HG03175 (cell line): ENCODE data around the gene PDCD6IP.

Experiments used
- ATAC-seq: cut with Tn5 transposase; IDR thresholded peaks from one replicate; pipeline ENCODE4 v1.9.1; 2021; ENCODE audit warnings: mild to moderate bottlenecking, moderate library complexity; ENCODE audit not compliant: unreplicated experiment

PDCD6IP gene

DNA sequence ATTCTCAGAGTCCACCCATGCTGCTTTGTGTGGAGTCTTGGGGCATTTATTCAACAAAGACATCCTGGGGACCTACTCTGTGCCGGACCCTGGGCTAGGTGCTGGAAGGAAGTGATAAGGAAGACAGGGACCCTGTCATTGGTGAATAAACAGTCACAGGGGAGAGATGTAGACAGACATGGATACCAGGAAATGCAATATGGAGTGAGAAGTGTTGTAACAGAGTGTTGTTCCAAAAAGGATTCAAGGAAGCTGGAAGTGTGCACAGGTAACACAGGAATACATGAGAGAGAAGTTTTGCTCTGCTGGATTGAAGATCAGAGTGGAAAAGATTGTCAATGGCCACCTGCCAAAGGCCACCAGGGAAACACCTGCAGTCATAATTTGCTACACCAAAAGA lies 89.0 kb downstream of the PDCD6IP start:
- ATAC-seq = no peak

DNA sequence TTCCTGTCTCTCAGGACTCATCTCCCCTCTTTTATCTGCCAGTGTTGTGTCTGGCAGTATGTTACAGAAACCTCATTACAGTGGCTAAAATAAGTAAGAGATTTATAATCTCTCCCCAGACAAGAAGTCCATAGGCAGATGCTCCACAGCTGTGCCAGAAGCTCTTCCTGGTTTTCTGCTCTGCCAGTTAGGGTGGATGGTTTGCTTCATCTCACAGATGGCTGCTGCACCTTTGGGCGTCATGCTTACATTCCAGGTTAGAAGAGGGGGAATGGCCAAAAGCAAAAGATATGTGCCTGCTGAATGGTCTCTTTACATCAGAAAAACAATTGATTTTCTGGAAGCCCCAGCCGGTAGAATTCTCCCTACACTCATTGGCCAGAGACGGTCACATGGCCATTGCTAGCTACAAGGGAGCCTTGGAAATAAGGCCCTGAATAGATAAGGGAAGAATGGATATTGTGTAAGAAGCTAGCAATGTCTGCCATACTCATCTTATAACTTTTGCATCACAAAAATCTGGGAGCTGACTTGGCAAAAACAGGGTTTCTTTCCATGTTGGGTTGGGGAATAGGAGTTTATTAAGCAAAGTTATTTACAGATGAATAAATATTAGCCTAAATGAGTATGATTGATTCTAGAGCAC lies 91.1 kb downstream of the PDCD6IP start:
- no peak for ATAC-seq

DNA sequence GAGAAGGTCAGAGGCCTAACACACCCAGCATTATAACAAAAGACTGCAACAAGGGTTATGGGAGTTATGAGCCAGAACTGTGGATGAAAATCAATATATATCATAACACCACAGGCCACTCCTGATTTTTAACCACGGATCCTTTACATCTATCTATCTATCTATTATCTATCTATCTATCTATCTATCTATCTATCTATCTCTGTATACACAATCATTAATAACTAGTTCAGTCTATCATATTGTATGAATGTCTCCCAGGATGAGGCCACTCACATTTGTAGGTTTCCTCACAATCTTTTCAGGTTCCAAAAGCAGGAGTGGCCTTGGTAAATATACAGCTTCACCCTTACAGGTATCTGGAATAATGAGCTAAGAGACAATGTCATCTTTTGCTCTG lies 94.2 kb downstream of the PDCD6IP start:
- no peak for ATAC-seq

- no peak for ATAC-seq
Measured at GRCh38 chr3:33895658-33896057, 97.2 kb downstream of the PDCD6IP start.

GRCh38 chr3:33897306-33897705 lies 98.9 kb downstream of the PDCD6IP start:
- no peak for ATAC-seq

- ATAC-seq = no peak
Measured at GRCh38 chr3:33898901-33899300, 100.5 kb downstream of the PDCD6IP start.

DNA sequence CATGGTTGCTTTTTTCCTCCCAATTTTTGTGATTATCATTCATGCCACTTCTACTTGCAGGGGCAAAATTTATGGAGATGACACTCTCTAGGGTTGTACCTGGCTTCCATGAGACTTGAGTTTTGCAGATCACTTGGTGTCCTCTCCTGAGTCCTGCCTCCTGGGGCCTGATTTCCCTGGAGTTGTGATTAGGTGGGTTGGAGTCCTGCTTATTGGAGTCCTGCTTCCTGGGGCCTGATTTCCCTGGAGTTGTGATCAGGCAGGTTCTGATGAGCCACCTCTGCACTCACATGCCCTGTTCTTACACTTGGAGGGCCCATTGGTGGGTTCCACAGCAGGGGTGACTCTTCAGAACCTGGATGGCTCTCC lies 102.0 kb downstream of the PDCD6IP start:
- ATAC-seq = no peak

- no peak for ATAC-seq
Measured at GRCh38 chr3:33900809-33901505, 102.5 kb downstream of the PDCD6IP start.

DNA sequence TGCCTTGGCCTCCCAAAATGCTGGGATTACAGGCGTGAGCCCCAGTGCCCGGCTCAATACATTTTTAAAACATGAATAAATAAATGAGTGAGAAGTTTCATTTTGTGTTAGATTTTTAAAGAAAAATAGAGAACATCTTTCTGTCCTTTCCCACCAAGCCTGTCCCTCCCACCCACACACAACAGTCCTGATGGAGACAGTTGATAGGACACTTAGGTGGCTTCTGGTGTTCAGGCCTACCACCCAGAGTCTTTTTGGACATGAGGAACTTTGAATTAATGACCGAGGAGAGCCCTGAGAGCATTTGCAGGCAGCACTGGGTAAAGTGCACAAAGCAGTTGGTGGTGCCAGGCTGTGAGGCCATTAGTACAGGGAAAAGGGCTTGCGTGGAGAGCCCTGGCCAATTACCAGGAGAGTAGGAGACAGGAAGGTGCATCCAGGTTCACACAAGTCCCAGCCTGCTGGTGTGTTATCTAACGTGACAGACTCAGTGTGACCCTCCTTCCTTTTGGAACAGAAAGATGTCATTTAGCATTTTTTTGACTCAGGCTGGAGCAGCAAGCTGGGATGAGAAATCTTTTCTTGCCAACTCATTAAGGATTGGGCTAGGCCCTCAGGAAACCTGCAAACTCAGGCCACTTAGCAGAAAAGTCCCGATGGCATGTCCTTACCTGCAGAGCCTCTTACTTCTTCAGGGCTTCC lies 103.6 kb downstream of the PDCD6IP start:
- ATAC-seq = no peak

- ATAC-seq = no peak
Measured at GRCh38 chr3:33904730-33905129, 106.3 kb downstream of the PDCD6IP start.

DNA sequence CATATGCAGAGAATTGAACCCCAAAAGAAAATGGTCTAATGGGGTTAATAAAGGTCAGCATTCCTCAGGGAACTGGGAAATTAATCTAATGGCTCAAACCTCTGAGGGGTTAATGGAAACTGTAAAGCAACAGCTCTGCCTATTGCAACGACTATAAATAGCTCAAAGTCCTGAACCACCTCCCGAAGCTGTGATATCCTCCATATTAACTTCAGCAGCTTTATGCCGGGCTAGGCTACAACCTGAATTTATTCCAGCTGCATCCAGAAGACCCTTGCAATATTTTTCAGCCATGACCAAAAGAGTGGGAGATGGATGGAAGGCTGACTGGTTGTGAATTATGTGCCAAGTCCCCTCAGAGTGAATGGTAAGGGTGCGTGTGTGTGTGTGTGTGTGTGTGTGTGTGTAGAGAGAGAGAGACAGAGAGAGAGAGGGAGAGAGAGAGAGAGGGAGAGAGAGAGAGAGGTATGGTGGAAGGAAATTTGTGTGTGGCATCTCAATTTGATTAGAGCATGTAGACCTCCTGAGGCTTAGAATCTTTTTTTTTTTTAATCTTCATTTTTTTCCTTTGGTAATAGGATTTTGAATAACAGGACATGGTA lies 109.9 kb downstream of the PDCD6IP start:
- no peak for ATAC-seq

GRCh38 chr3:33909547-33909946 lies 111.1 kb downstream of the PDCD6IP start:
- no peak for ATAC-seq

DNA sequence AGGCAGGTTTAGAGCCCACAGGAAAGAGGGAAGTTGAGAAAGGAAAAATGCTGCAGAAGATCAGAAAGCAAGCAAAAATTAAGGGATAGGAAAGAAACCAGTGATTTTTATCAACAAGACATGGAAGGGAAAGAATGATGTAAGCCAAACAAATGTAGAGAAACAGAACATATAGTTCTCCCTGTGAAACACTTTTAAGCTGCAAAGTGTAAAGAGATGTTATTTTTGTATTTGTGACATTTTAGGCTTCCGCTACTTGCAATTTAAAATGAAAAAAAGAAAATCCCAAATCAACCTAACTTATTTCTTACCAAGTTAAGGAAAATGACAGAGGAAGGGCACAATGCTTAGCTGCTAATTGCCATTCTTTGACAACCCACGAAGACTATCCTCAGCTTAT lies 111.6 kb downstream of the PDCD6IP start:
- ATAC-seq = no peak

- no peak for ATAC-seq
Measured at GRCh38 chr3:33911525-33912322, 113.3 kb downstream of the PDCD6IP start.

DNA sequence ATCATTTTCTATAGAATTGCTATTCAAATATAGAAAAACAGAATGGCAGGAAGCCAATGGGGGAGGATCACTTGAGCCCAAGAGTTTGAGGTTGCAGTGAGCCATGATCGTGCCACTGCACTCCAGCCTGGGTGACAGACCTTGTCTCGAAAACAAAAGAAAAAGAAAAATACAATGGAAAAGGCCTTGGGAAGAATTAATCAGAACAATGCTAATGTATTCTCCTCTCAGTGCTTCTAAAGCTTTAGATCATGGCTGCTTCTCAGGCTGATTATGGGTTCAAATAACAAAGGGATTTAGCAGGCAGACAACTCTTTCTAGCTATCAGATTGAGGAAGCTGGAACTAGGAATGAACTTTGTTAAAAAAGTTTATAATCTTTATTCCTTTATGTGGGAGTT lies 115.8 kb downstream of the PDCD6IP start:
- no peak for ATAC-seq

GRCh38 chr3:33914731-33915379 lies 116.4 kb downstream of the PDCD6IP start:
- ATAC-seq = no peak

- ATAC-seq = peak; percentile 59
Measured at GRCh38 chr3:33915796-33916546, 117.5 kb downstream of the PDCD6IP start.

- ATAC-seq = no peak
Measured at GRCh38 chr3:33918126-33918756, 119.8 kb downstream of the PDCD6IP start.
